Peyer's patch (tissue), 4 donors: Measurements from ENCODE around the gene MTG1.

ENCODE experiments used
- CTCF ChIP-seq, 6 experiments: fragments of 450-650 bp in 4 of 6; fragments of 200-600 bp in 2 of 6; sonication (generic) in 1 of 6; IDR thresholded peaks; one replicate each; pipeline ENCODE4 v1.5.1; 2017 to 2019; ENCODE audit warnings: antibody characterized with exemption in 6 of 6, mild to moderate bottlenecking in 3 of 6, moderate library complexity in 1 of 6
- POLR2A ChIP-seq, 2 donors: fragments of 450-650 bp; IDR thresholded peaks; one replicate each; pipeline ENCODE4 v1.5.1; 2017; ENCODE audit warnings: antibody characterized with exemption in 2 of 2, mild to moderate bottlenecking in 2 of 2, moderate library complexity in 2 of 2

- no peak for TF ChIP-seq CTCF (IDR thresholded peaks at IDR 0.05)
- no peak for TF ChIP-seq POLR2A (IDR thresholded peaks at IDR 0.05)
Observed at GRCh38 chr10:133446979-133447378, 53.0 kb downstream of the MTG1 start.
